HEK293 (cell line): ENCODE results near the gene ENTPD3.

Experiments used
- KLF1 ChIP-seq: fragments of 450-650 bp; formaldehyde crosslinking; IDR thresholded peaks from 2 replicates; pipeline ENCODE4 v1.5.1; 2016; ENCODE audit warnings: missing biosample characterization, missing genetic modification characterization
- KLF9 ChIP-seq: fragments of 450-650 bp; formaldehyde crosslinking; IDR thresholded peaks from 2 replicates; pipeline ENCODE4 v1.5.1; 2016; ENCODE audit warnings: missing biosample characterization, missing genetic modification characterization, low read depth
- SCRT1 ChIP-seq: fragments of 450-650 bp; formaldehyde crosslinking; IDR thresholded peaks from 2 replicates; pipeline ENCODE4 v1.5.1; 2016; ENCODE audit warnings: missing biosample characterization, missing genetic modification characterization, borderline replicate concordance
- ZNF174 ChIP-seq: fragments of 450-650 bp; formaldehyde crosslinking; IDR thresholded peaks from 2 replicates; pipeline ENCODE4 v1.5.0; 2017; ENCODE audit warnings: missing biosample characterization, mild to moderate bottlenecking, missing genetic modification characterization
- ZNF335 ChIP-seq: fragments of 450-650 bp; formaldehyde crosslinking; conservative IDR thresholded peaks from 2 replicates; pipeline ENCODE4 v1.5.1; 2016; ENCODE audit warnings: missing biosample characterization, missing genetic modification characterization
- ZNF423 ChIP-seq: fragments of 450-650 bp; formaldehyde crosslinking; IDR thresholded peaks from 2 replicates; pipeline ENCODE4 v1.5.1; 2016; ENCODE audit warnings: missing biosample characterization, missing genetic modification characterization
- ZNF549 ChIP-seq: fragments of 450-650 bp; IDR thresholded peaks from 2 replicates; pipeline ENCODE4 v1.5.1; 2018; ENCODE audit warnings: missing biosample characterization, missing genetic modification characterization, mild to moderate bottlenecking, inconsistent platforms, moderate library complexity
- TF ChIP-seq, protein P1 (sequence below): fragments of 450-650 bp; formaldehyde crosslinking; IDR thresholded peaks from 2 replicates; pipeline ENCODE4 v1.5.1; 2017; ENCODE audit warnings: missing biosample characterization, missing genetic modification characterization
- TF ChIP-seq, protein P2 (sequence below): fragments of 450-650 bp; formaldehyde crosslinking; IDR thresholded peaks from 2 replicates; pipeline ENCODE4 v1.5.1; 2016; ENCODE audit warnings: missing biosample characterization, missing genetic modification characterization
- TF ChIP-seq, protein P3 (sequence below): fragments of 450-650 bp; formaldehyde crosslinking; IDR thresholded peaks from 2 replicates; pipeline ENCODE4 v1.5.1; 2016; ENCODE audit warnings: missing biosample characterization, missing genetic modification characterization, borderline replicate concordance

DNA sequence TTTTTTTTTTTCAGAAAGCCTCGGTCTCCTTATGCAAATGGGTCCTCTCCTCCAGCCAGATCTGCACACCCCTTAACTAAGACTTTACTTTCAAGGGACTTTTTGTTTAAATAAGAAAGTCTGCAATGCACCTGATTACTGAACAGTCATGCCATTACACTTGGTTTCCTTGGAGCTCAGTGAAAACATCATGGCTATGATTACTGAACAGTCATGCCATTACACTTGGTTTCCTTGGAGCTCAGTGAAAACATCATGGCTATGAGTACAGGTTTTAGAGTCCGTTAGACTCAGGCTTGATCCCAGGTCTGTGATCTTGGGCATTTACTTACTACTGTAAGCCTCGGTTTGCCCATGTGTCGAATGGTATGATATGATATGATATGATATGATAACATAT lies 10.1 kb downstream of the ENTPD3 start:
- TF ChIP-seq KLF9 = no peak
- TF ChIP-seq, protein P1, sequence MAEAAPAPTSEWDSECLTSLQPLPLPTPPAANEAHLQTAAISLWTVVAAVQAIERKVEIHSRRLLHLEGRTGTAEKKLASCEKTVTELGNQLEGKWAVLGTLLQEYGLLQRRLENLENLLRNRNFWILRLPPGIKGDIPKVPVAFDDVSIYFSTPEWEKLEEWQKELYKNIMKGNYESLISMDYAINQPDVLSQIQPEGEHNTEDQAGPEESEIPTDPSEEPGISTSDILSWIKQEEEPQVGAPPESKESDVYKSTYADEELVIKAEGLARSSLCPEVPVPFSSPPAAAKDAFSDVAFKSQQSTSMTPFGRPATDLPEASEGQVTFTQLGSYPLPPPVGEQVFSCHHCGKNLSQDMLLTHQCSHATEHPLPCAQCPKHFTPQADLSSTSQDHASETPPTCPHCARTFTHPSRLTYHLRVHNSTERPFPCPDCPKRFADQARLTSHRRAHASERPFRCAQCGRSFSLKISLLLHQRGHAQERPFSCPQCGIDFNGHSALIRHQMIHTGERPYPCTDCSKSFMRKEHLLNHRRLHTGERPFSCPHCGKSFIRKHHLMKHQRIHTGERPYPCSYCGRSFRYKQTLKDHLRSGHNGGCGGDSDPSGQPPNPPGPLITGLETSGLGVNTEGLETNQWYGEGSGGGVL (tag by site-specific recombination) = no peak
- no peak for TF ChIP-seq ZNF174 (tag by site-specific recombination)
- TF ChIP-seq ZNF423 (tag by site-specific recombination) = no peak
- TF ChIP-seq SCRT1 (tag by site-specific recombination) = no peak
- TF ChIP-seq ZNF549 (tag by site-specific recombination) = no peak
- TF ChIP-seq, protein P2, sequence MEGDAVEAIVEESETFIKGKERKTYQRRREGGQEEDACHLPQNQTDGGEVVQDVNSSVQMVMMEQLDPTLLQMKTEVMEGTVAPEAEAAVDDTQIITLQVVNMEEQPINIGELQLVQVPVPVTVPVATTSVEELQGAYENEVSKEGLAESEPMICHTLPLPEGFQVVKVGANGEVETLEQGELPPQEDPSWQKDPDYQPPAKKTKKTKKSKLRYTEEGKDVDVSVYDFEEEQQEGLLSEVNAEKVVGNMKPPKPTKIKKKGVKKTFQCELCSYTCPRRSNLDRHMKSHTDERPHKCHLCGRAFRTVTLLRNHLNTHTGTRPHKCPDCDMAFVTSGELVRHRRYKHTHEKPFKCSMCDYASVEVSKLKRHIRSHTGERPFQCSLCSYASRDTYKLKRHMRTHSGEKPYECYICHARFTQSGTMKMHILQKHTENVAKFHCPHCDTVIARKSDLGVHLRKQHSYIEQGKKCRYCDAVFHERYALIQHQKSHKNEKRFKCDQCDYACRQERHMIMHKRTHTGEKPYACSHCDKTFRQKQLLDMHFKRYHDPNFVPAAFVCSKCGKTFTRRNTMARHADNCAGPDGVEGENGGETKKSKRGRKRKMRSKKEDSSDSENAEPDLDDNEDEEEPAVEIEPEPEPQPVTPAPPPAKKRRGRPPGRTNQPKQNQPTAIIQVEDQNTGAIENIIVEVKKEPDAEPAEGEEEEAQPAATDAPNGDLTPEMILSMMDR (tag by site-specific recombination) = no peak
- TF ChIP-seq, protein P3, sequence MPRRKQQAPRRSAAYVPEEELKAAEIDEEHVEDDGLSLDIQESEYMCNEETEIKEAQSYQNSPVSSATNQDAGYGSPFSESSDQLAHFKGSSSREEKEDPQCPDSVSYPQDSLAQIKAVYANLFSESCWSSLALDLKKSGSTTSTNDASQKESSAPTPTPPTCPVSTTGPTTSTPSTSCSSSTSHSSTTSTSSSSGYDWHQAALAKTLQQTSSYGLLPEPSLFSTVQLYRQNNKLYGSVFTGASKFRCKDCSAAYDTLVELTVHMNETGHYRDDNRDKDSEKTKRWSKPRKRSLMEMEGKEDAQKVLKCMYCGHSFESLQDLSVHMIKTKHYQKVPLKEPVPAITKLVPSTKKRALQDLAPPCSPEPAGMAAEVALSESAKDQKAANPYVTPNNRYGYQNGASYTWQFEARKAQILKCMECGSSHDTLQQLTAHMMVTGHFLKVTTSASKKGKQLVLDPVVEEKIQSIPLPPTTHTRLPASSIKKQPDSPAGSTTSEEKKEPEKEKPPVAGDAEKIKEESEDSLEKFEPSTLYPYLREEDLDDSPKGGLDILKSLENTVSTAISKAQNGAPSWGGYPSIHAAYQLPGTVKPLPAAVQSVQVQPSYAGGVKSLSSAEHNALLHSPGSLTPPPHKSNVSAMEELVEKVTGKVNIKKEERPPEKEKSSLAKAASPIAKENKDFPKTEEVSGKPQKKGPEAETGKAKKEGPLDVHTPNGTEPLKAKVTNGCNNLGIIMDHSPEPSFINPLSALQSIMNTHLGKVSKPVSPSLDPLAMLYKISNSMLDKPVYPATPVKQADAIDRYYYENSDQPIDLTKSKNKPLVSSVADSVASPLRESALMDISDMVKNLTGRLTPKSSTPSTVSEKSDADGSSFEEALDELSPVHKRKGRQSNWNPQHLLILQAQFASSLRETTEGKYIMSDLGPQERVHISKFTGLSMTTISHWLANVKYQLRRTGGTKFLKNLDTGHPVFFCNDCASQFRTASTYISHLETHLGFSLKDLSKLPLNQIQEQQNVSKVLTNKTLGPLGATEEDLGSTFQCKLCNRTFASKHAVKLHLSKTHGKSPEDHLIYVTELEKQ = no peak
- TF ChIP-seq ZNF335 (tag by site-specific recombination) = no peak
- no peak for TF ChIP-seq KLF1
